SK-N-SH (cell line): ENCODE measurements around the gene CCDC194. TPM values are rescaled to one million over a fixed set of nuclear protein-coding genes. Genes with fewer than 3 reads are reported as not detected.

Source experiments
- CTCF ChIA-PET: fragments of 300-600, 350-600 bp; formaldehyde crosslinking; extraction: SDS; loops from one replicate; lab custom pipeline; 2021; lab: Yijun Ruan, JAX
- POLR2A ChIA-PET: fragments of 350-600 bp; sonication (Branson Sonifier 250); formaldehyde crosslinking; extraction: SDS; loops from one replicate; lab custom pipeline; 2020; ENCODE audit warnings: antibody characterized with exemption, inconsistent platforms; lab: Yijun Ruan, JAX
- DNase-seq: peaks from one replicate; pipeline ENCODE4 v3.0.0; 2012
- H2AFZ ChIP-seq: fragments of 200-600 bp; sonication (generic); 2 replicates; pipeline ENCODE4 v1.8.1; 2016; ENCODE audit warnings: antibody characterized with exemption, mild to moderate bottlenecking, low read depth
- H3F3A ChIP-seq: fragments of 200-600 bp; sonication (generic); replicated peaks from 2 replicates; pipeline ENCODE3; 2016; ENCODE audit warnings: antibody characterized with exemption, mild to moderate bottlenecking; ENCODE audit not compliant: insufficient read depth
- H3K27ac ChIP-seq, 2 experiments: fragments of 200-500 bp in 1 of 2; fragments of 200-600 bp in 1 of 2; sonication (Bioruptor generic) in 1 of 2; sonication (generic), shearing (Covaris generic) in 1 of 2; 2 replicates each; pipeline versions ENCODE4 v1.5.1 to v1.6.1; 2014 to 2016; ENCODE audit warnings: low read depth in 2 of 2, inconsistent platforms in 1 of 2, low read length in 1 of 2, mild to moderate bottlenecking in 1 of 2, mixed read lengths in 1 of 2
- H3K27me3 ChIP-seq: fragments of 200-600 bp; sonication (generic), shearing (Covaris generic); 2 replicates; pipeline ENCODE4 v1.6.1; 2016; ENCODE audit warnings: mixed run types; ENCODE audit not compliant: insufficient read depth
- H3K36me3 ChIP-seq, 2 experiments: fragments of 200-500 bp in 1 of 2; fragments of 200-600 bp in 1 of 2; sonication (Bioruptor generic) in 1 of 2; sonication (generic) in 1 of 2; replicated peaks in 1 of 2; 2 replicates each; pipeline versions ENCODE3 to v1.5.1; 2014 to 2016; ENCODE audit warnings: low read length in 1 of 2, mild to moderate bottlenecking in 1 of 2; ENCODE audit not compliant: insufficient read depth in 2 of 2, control insufficient read depth in 1 of 2
- H3K4me1 ChIP-seq, 2 experiments: fragments of 200-500 bp in 1 of 2; fragments of 200-600 bp in 1 of 2; sonication (Bioruptor generic) in 1 of 2; sonication (generic), shearing (Covaris generic) in 1 of 2; 2 replicates each; pipeline versions ENCODE4 v1.5.1 to v1.6.1; 2014 to 2016; ENCODE audit warnings: low read depth in 1 of 2, low read length in 1 of 2, mixed run types in 1 of 2; ENCODE audit not compliant: insufficient read depth in 2 of 2, control insufficient read depth in 1 of 2
- H3K4me2 ChIP-seq: fragments of 200-600 bp; sonication (generic), shearing (Covaris generic); 2 replicates; pipeline ENCODE4 v1.6.1; 2017; ENCODE audit warnings: mixed run types
- H3K4me3 ChIP-seq, 2 experiments: fragments of 200-500 bp in 1 of 2; fragments of 200-600 bp in 1 of 2; sonication (Bioruptor generic) in 1 of 2; sonication (generic), shearing (Covaris generic) in 1 of 2; 2 replicates each; pipeline versions ENCODE4 v1.5.1 to v1.8.1; 2014 to 2016; ENCODE audit warnings: low read depth in 2 of 2, inconsistent platforms in 1 of 2, low read length in 1 of 2, mild to moderate bottlenecking in 1 of 2, mixed read lengths in 1 of 2, moderate library complexity in 1 of 2
- H3K79me2 ChIP-seq: fragments of 200-600 bp; sonication (generic); 2 replicates; pipeline ENCODE4 v1.8.1; 2017; ENCODE audit warnings: mild to moderate bottlenecking; ENCODE audit not compliant: insufficient read depth
- H3K9ac ChIP-seq: fragments of 200-600 bp; sonication (generic); 2 replicates; pipeline ENCODE4 v1.6.1; 2017; ENCODE audit warnings: mixed run types
- H3K9me2 ChIP-seq: fragments of 200-600 bp; sonication (generic); 2 replicates; pipeline ENCODE4 v1.6.1; 2017; ENCODE audit warnings: mixed run types
- H3K9me3 ChIP-seq: fragments of 200-600 bp; sonication (generic); 2 replicates; pipeline ENCODE4 v1.6.1; 2017; ENCODE audit warnings: mixed run types, mild to moderate bottlenecking, moderate library complexity
- H4K20me1 ChIP-seq: fragments of 200-600 bp; sonication (generic); 2 replicates; pipeline ENCODE4 v1.6.1; 2017; ENCODE audit warnings: mild to moderate bottlenecking, mixed run types; ENCODE audit not compliant: insufficient read depth
- EP300 ChIP-seq, 2 experiments: IDR thresholded peaks; 2 replicates each; pipeline versions ENCODE4 v1.4.0 to v1.6.1; 2012; ENCODE audit warnings: borderline replicate concordance in 1 of 2, low read depth in 1 of 2, low read length in 1 of 2
- EZH2phosphoT487 ChIP-seq: fragments of 200-600 bp; sonication (generic); IDR thresholded peaks from 2 replicates; pipeline ENCODE4 v1.6.1; 2017; ENCODE audit warnings: low read depth, mixed run types, mild to moderate bottlenecking, antibody characterized with exemption, moderate library complexity, borderline replicate concordance
- FOXM1 ChIP-seq: IDR thresholded peaks from 2 replicates; pipeline ENCODE4 v1.4.0; 2012; ENCODE audit warnings: low read depth, mild to moderate bottlenecking
- GABPA ChIP-seq: IDR thresholded peaks from 2 replicates; pipeline ENCODE4 v1.4.0; 2012; ENCODE audit warnings: low read depth, mild to moderate bottlenecking
- IRF3 ChIP-seq: fragments of 150-350 bp; IDR thresholded peaks from 2 replicates; pipeline ENCODE4 v1.6.1; 2016; ENCODE audit warnings: mild to moderate bottlenecking, low read depth, low read length
- JUND ChIP-seq: IDR thresholded peaks from 2 replicates; pipeline ENCODE4 v1.4.0; 2012
- MXI1 ChIP-seq: IDR thresholded peaks from 2 replicates; pipeline ENCODE4 v1.6.1; 2012; ENCODE audit warnings: mild to moderate bottlenecking, low read depth, low read length, improper control_type of control experiment
- PBX3 ChIP-seq: IDR thresholded peaks from 2 replicates; pipeline ENCODE4; 2012
- RAD21 ChIP-seq: IDR thresholded peaks from 2 replicates; pipeline ENCODE4 v1.6.1; 2012; ENCODE audit warnings: mild to moderate bottlenecking, low read length
- RFX5 ChIP-seq: IDR thresholded peaks from 2 replicates; pipeline ENCODE4 v1.6.1; 2012; ENCODE audit warnings: mild to moderate bottlenecking, improper control_type of control experiment, low read length
- RXRA ChIP-seq: IDR thresholded peaks from 2 replicates; pipeline ENCODE4 v1.4.0; 2012; ENCODE audit warnings: low read depth, mild to moderate bottlenecking, borderline replicate concordance
- TCF12 ChIP-seq: IDR thresholded peaks from 2 replicates; pipeline ENCODE4 v1.4.0; 2012
- YY1 ChIP-seq: IDR thresholded peaks from 2 replicates; pipeline ENCODE4 v1.4.0; 2012; ENCODE audit warnings: low read depth, mild to moderate bottlenecking
- WGBS: methylation state at CpG from one replicate; pipeline ENCODE4 v1.1.6; 2017; ENCODE audit warnings: low lambda C conversion rate; 5-methylcytosine and 5-hydroxymethylcytosine counted together
- polyA plus RNA-seq, 3 experiments: library from polyadenylated mRNA; depleted of rRNA; stranded (reverse); fragments of >200 nt; gene quantifications; 2 replicates each; pipeline ENCODE4 v1.2.3, GENCODE V29; 2012
- TF ChIP-seq, protein P1 (sequence below): IDR thresholded peaks from 2 replicates; pipeline ENCODE4 v1.6.1; 2012; ENCODE audit warnings: mild to moderate bottlenecking, low read depth, low read length, moderate library complexity

CCDC194 gene
- polyA plus RNA-seq, 1 of the 3 experiments (the other 2 are of a cell fraction): not detected

DNA sequence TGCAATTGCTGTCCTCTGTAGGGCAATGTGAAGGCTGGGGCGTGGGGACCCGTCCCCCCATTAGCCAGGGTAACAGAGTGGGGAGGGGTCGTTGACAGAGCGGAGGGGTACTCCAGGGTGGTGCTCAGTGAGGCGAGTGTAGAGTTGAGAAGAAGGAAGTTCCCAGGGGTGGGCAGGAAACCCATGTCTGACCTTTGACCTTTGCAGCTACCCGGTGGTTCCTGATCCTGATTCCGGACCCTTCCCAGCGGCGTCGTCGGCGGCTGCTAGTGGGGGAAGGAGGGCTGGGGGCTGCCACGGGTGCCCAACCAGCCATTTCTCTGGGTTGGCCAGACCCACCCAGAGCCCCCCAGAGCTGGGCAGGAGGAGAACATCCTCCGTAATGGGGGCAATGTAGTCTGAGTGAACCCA is 14.8 kb downstream of the CCDC194 start:
- POLR2A ChIA-PET: no interaction called here
- H3K36me3 ChIP-seq: no peaks in the 10 kb centered on the region
- no peaks in the 10 kb centered on the region for H3F3A ChIP-seq
- no peak for DNase-seq
- CTCF ChIA-PET: interaction anchor here (1.4 kb wide), 1 partner anchor 13 kb away, joined by 3 read pairs; no protein-coding TSS in a partner anchor
- WGBS: 69% methylated on average over 14 of the region's 14 CpGs
- no peak overlapping the region for H3K9ac ChIP-seq
- no peaks in the 10 kb centered on the region for H3K4me1 ChIP-seq
- no peaks in the 10 kb centered on the region for H3K9me2 ChIP-seq
- H3K27me3 ChIP-seq: no peaks in the 10 kb centered on the region
- H4K20me1 ChIP-seq: no peaks in the 10 kb centered on the region
- no peak for TF ChIP-seq GABPA
- no peak for TF ChIP-seq FOXM1
- TF ChIP-seq, protein P1, sequence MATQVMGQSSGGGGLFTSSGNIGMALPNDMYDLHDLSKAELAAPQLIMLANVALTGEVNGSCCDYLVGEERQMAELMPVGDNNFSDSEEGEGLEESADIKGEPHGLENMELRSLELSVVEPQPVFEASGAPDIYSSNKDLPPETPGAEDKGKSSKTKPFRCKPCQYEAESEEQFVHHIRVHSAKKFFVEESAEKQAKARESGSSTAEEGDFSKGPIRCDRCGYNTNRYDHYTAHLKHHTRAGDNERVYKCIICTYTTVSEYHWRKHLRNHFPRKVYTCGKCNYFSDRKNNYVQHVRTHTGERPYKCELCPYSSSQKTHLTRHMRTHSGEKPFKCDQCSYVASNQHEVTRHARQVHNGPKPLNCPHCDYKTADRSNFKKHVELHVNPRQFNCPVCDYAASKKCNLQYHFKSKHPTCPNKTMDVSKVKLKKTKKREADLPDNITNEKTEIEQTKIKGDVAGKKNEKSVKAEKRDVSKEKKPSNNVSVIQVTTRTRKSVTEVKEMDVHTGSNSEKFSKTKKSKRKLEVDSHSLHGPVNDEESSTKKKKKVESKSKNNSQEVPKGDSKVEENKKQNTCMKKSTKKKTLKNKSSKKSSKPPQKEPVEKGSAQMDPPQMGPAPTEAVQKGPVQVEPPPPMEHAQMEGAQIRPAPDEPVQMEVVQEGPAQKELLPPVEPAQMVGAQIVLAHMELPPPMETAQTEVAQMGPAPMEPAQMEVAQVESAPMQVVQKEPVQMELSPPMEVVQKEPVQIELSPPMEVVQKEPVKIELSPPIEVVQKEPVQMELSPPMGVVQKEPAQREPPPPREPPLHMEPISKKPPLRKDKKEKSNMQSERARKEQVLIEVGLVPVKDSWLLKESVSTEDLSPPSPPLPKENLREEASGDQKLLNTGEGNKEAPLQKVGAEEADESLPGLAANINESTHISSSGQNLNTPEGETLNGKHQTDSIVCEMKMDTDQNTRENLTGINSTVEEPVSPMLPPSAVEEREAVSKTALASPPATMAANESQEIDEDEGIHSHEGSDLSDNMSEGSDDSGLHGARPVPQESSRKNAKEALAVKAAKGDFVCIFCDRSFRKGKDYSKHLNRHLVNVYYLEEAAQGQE: no peak
- no peak for TF ChIP-seq EZH2phosphoT487
- no peak for TF ChIP-seq RFX5
- TF ChIP-seq IRF3: no peak
- no peak for TF ChIP-seq MXI1
- no peak for TF ChIP-seq JUND
- no peak for TF ChIP-seq RXRA
- no peak for TF ChIP-seq PBX3
- no peak for TF ChIP-seq YY1
- TF ChIP-seq RAD21: no peak
- no peak for TF ChIP-seq EP300 (IDR thresholded peaks at IDR 0.05; ENCODE audit: borderline replicate concordance in 1 of 2, low read depth in 1 of 2, low read length in 1 of 2)
- TF ChIP-seq TCF12: no peak
- no peak overlapping the region for H3K4me3 ChIP-seq
- no peaks in the 10 kb centered on the region for H3K9me3 ChIP-seq
- no peaks in the 10 kb centered on the region for H3K79me2 ChIP-seq
- H3K4me2 ChIP-seq: no peak overlapping the region
- H2AFZ ChIP-seq: no peak overlapping the region
- H3K27ac ChIP-seq: no peak overlapping the region
